ENCODE measurements around the gene DOCK7. TPM values are rescaled to one million over a fixed set of nuclear protein-coding genes. Genes with fewer than 3 reads are reported as not detected.

The DOCK7 gene
- polyA plus RNA-seq, 1 experiment = 79.6 TPM

DNA sequence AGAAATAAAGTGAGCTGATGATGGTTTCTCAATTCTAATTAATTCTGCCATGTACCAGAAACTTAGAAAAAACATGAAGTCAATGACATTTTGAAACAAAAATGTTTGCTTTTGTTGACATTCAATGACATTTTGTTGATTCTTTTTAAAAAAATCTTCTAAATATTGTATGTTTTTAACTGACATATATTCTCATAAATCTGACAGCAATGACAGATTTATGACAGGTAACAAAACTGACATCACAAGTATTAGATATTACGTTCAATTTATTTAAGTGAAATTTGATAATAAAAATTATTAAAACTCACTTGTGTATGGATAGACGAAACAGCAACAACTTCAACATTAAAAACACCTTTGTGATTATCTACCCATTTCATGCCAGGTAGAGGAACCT is 126.9 kb downstream of the DOCK7 start:
- DNase-seq (ENCODE audit: low read depth, low spot score) = no peak
- no peaks in the 10 kb centered on the region for H3K27me3 ChIP-seq (ENCODE audit: control insufficient read depth, insufficient read depth, low read length)
- H3K4me3 ChIP-seq (ENCODE audit: low read depth, low read length) = no peak overlapping the region
- H3K9me3 ChIP-seq (ENCODE audit: control insufficient read depth, insufficient read depth, low read length) = no peaks in the 10 kb centered on the region
- POLR2A ChIA-PET = no interaction called here
- H3K27ac ChIP-seq (ENCODE audit: low read depth, low read length) = no peak overlapping the region
- CTCF ChIA-PET = interaction anchor here (0.8 kb wide), 1 partner anchor 185 kb away, joined by 3 read pairs; no protein-coding TSS in a partner anchor
- TF ChIP-seq, protein P1, sequence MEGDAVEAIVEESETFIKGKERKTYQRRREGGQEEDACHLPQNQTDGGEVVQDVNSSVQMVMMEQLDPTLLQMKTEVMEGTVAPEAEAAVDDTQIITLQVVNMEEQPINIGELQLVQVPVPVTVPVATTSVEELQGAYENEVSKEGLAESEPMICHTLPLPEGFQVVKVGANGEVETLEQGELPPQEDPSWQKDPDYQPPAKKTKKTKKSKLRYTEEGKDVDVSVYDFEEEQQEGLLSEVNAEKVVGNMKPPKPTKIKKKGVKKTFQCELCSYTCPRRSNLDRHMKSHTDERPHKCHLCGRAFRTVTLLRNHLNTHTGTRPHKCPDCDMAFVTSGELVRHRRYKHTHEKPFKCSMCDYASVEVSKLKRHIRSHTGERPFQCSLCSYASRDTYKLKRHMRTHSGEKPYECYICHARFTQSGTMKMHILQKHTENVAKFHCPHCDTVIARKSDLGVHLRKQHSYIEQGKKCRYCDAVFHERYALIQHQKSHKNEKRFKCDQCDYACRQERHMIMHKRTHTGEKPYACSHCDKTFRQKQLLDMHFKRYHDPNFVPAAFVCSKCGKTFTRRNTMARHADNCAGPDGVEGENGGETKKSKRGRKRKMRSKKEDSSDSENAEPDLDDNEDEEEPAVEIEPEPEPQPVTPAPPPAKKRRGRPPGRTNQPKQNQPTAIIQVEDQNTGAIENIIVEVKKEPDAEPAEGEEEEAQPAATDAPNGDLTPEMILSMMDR (IDR thresholded peaks at IDR 0.05; ENCODE audit: low read depth, low read length) = no peak

DNA sequence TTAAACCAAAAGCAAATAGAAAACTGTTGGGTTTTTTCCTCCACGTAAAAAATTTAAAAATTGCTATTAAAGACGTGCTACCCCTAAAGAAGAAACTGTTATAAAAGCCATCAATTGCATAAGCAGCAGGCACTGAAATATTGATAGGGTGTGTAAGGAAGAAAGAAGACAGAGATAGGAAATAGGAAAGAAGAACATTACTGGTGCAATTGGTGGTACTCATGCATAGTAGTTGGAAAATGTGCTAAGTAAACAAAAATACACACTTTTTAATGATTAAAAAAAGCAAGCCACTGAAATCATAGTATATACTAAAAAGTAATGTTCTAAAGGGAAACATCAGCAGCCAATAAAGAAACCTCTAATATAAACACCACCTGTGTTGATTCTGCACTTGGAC is 143.6 kb downstream of the DOCK7 start:
- Histone ChIP-seq H3K9me3 (ENCODE audit: control insufficient read depth, insufficient read depth, low read length) (no peaks in the 10 kb centered on the region), H3K27me3 (ENCODE audit: control insufficient read depth, insufficient read depth, low read length) (no peaks in the 10 kb centered on the region), H3K27ac (ENCODE audit: low read depth, low read length) (no peak overlapping the region), H3K4me3 (ENCODE audit: low read depth, low read length) (no peak overlapping the region)
- DNase-seq (ENCODE audit: low read depth, low spot score) = no peak
- ChIA-PET CTCF (no interaction called here), POLR2A (no interaction called here)
- TF ChIP-seq, protein P1 (IDR thresholded peaks at IDR 0.05; ENCODE audit: low read depth, low read length) = no peak

DNA sequence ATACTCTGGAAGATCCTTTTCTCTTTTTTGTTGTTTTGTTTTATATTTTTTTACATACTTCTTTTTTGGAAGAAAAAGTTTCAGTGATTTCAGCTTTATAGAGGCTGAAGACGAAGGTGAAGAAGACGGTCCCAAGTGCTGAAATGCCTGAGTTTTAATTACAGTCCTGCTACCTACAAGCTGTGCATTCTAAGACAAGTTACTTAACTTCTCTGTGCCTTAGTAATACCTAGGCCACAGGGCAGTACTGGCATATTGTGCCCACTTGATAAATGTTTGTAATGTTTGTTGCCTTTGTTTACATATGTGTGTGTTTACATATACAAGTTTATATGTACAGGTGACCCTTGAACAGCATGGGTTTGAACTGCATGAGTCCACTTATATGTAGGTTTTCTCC is 147.1 kb downstream of the DOCK7 start:
- Histone ChIP-seq H3K4me3 (ENCODE audit: low read depth, low read length) (no peak overlapping the region), H3K9me3 (ENCODE audit: control insufficient read depth, insufficient read depth, low read length) (no peaks in the 10 kb centered on the region), H3K27me3 (ENCODE audit: control insufficient read depth, insufficient read depth, low read length) (no peaks in the 10 kb centered on the region), H3K27ac (ENCODE audit: low read depth, low read length) (no peak overlapping the region)
- CTCF ChIA-PET = interaction anchor here (3.1 to 4.1 kb wide), 3 partner anchors 11 to 205 kb away, joined by 13 to 28 read pairs (median 28); no protein-coding TSS in a partner anchor
- TF ChIP-seq, protein P1 (IDR thresholded peaks at IDR 0.05; ENCODE audit: low read depth, low read length) = no peak
- POLR2A ChIA-PET = no interaction called here
- DNase-seq (ENCODE audit: low read depth, low spot score) = no peak

DNA sequence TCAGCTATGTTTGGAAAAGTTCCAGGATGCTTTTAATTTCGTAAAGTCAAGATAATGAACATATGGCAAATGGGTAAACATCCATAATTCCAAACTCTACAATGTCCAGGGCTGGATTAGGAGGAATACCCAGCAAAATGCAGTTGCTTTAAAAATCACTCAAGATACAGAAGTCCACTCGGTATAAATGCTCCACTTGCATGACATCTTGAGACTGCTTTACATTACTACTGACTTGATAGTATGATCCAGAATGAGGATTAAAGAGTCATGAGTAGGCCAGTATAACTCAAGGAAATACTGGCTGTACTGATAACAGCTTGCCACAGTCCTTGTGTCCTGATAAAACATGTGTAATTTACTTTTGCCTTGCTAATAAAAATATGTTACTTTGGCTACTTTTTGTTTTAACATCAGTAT is 149.1 kb downstream of the DOCK7 start:
- no peak for DNase-seq (ENCODE audit: low read depth, low spot score)
- no peaks in the 10 kb centered on the region for H3K9me3 ChIP-seq (ENCODE audit: control insufficient read depth, insufficient read depth, low read length)
- CTCF ChIA-PET = interaction anchor here (1.0 to 4.1 kb wide), 4 partner anchors 9 to 207 kb away, joined by 3 to 28 read pairs (median 20); no protein-coding TSS in a partner anchor
- no peaks in the 10 kb centered on the region for H3K27me3 ChIP-seq (ENCODE audit: control insufficient read depth, insufficient read depth, low read length)
- no peak overlapping the region for H3K4me3 ChIP-seq (ENCODE audit: low read depth, low read length)
- H3K27ac ChIP-seq (ENCODE audit: low read depth, low read length) = no peak overlapping the region
- POLR2A ChIA-PET = no interaction called here
- TF ChIP-seq, protein P1 (IDR thresholded peaks at IDR 0.05; ENCODE audit: low read depth, low read length) = no peak

DNA sequence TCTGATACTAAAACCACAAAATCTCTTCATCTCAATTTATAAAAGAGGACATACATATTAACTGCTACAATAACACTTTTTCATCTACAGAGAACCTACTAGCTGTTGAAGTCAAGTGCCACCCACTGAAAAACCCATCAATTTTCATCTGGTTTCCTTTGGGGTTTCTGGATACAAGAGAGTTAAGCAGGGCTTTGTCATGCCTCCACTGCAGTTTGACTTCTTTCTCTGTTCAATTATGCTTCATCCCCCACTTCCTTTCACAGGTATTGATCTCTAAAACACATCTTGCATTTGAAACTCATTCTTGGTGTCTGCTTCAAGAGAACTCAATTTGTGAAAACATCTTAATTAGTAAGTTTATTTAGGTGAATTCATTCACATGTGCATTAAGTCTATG is 151.3 kb downstream of the DOCK7 start:
- TF ChIP-seq, protein P1 (IDR thresholded peaks at IDR 0.05; ENCODE audit: low read depth, low read length) = no peak
- Histone ChIP-seq H3K27ac (ENCODE audit: low read depth, low read length) (no peak overlapping the region), H3K27me3 (ENCODE audit: control insufficient read depth, insufficient read depth, low read length) (no peaks in the 10 kb centered on the region), H3K4me3 (ENCODE audit: low read depth, low read length) (no peak overlapping the region), H3K9me3 (ENCODE audit: control insufficient read depth, insufficient read depth, low read length) (no peaks in the 10 kb centered on the region)
- CTCF ChIA-PET = interaction anchor here (0.6 to 2.5 kb wide), 2 partner anchors 187 to 209 kb away, joined by 4 to 10 read pairs; no protein-coding TSS in a partner anchor
- POLR2A ChIA-PET = no interaction called here
- no peak for DNase-seq (ENCODE audit: low read depth, low spot score)

All from AG04450 (cell line).